Neural progenitor cell (in vitro differentiated cells): Measurements from ENCODE around the gene STXBP5.

Experiments
- EZH2 ChIP-seq: fragments of 200-600 bp; sonication (generic); IDR thresholded peaks from 2 replicates; pipeline ENCODE4 v1.6.1; 2017; ENCODE audit warnings: antibody characterized with exemption, mild to moderate bottlenecking, moderate library complexity
- EZH2phosphoT487 ChIP-seq: fragments of 200-600 bp; sonication (generic); IDR thresholded peaks from 2 replicates; pipeline ENCODE4 v1.6.1; 2017; ENCODE audit warnings: antibody characterized with exemption
- TF ChIP-seq, protein P1 (sequence below): fragments of 200-600 bp; sonication (generic); IDR thresholded peaks from 2 replicates; pipeline ENCODE4 v1.5.1; 2017; ENCODE audit warnings: antibody characterized with exemption, mild to moderate bottlenecking

DNA sequence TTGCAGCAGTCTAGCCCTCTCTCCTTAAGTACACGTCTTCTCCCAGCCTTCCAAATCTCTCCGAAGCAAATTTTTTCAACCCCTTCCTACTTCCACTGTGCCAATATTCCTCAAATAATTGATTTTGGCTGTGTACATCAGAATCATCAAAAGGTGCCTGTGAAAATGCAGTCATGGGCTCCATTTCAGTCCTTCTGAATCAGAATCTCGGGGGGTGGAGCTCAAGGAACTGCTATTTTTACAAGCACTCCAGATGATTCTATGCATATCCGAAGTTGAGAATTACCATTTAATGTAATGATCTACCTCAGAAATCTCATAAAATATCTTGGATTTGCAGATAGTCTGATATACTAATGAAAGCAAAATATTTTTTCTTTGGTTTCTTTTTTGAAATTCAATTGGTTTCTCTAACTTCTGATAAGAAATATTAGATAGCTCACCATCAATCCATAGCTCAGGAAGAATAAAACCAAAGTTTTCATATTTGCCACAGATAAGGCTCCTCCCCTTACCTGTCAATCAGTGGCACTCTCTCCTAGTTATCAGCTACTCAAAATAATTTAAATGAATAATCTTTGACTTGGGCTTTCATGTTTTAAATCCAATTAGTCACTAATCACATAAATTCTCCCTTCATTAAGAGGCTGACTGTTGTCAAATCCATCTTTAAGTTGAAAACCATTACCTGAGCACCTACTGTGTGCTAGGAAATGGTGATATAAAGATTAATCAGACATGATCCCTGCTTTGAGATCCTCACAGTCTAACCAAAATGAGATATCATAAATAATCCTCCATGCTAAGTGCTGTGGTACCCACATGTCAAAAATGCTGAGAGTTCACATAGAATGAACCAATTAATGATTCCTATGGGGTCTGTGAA is 36.4 kb upstream of the STXBP5 start:
- TF ChIP-seq EZH2 (no peak), EZH2phosphoT487 (no peak)
- TF ChIP-seq, protein P1, sequence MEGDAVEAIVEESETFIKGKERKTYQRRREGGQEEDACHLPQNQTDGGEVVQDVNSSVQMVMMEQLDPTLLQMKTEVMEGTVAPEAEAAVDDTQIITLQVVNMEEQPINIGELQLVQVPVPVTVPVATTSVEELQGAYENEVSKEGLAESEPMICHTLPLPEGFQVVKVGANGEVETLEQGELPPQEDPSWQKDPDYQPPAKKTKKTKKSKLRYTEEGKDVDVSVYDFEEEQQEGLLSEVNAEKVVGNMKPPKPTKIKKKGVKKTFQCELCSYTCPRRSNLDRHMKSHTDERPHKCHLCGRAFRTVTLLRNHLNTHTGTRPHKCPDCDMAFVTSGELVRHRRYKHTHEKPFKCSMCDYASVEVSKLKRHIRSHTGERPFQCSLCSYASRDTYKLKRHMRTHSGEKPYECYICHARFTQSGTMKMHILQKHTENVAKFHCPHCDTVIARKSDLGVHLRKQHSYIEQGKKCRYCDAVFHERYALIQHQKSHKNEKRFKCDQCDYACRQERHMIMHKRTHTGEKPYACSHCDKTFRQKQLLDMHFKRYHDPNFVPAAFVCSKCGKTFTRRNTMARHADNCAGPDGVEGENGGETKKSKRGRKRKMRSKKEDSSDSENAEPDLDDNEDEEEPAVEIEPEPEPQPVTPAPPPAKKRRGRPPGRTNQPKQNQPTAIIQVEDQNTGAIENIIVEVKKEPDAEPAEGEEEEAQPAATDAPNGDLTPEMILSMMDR = no peak
